ENCODE results near the gene MICAL2. TPM values are rescaled to one million over a fixed set of nuclear protein-coding genes. Genes with fewer than 3 reads are reported as not detected.

MICAL2 gene
- total RNA-seq, 1 donor from 2014 or later = 4.4 TPM

DNA sequence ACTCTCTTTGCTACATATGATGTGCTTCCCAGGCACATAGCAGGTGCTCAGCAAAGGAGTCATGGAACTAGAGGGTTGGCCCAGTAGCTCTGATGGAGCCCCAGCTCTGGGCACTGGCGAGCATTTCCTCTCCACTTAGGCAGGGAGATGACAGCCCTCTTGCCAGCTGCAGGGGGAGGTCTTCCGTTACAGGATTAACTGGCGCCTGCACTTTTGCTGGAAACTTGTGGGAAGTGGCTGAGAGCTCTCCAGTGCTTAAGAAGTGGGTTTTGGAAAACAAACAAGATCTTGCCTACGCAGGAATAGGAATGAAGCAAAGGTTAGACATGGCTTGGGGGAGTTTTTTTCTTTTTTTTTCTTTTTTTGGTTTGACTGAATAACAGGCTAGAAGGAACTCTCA, 75.5 kb downstream of the MICAL2 start:
- no peak for TF ChIP-seq CTCF (IDR thresholded peaks at IDR 0.05; ENCODE audit: partially characterized antibody, unreplicated experiment)
- Mint-ChIP-seq H3K36me3 (ENCODE audit: unreplicated experiment) (no peaks in the 10 kb centered on the region), H3K4me1 (ENCODE audit: low read depth, unreplicated experiment) (peaks cover 8% of the 10 kb centered on the region), H3K4me3 (ENCODE audit: unreplicated experiment) (no peak overlapping the region), H3K27ac (ENCODE audit: unreplicated experiment) (no peak overlapping the region), H3K27me3 (ENCODE audit: unreplicated experiment) (peaks cover 2% of the 10 kb centered on the region), H3K9me3 (ENCODE audit: unreplicated experiment) (no peaks in the 10 kb centered on the region)
- no peak for DNase-seq

DNA sequence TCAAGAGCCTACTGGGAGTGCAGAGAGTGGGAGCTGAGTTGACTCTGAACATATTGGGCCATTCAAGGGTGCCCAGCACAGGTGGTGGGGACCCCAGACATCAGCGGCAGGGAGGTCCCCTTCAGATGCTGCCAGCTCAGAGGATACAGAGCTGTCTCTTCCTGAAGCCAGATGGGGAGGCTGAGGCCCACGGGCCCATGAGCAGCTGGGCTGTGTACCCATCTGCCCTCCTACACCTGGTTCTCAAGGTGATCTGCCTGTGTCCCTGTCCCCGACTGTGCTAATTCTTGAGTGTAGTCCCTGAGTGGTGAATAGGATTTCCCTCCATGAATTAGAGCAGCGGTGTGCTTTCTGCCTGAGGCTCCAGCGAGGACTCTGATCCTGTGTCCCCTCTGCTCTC, 76.3 kb downstream of the MICAL2 start:
- Mint-ChIP-seq H3K27me3 (ENCODE audit: unreplicated experiment) (peaks cover 2% of the 10 kb centered on the region), H3K27ac (ENCODE audit: unreplicated experiment) (no peak overlapping the region), H3K4me3 (ENCODE audit: unreplicated experiment) (no peak overlapping the region), H3K36me3 (ENCODE audit: unreplicated experiment) (no peaks in the 10 kb centered on the region), H3K4me1 (ENCODE audit: low read depth, unreplicated experiment) (peaks cover 8% of the 10 kb centered on the region), H3K9me3 (ENCODE audit: unreplicated experiment) (no peaks in the 10 kb centered on the region)
- no peak for TF ChIP-seq CTCF (IDR thresholded peaks at IDR 0.05; ENCODE audit: partially characterized antibody, unreplicated experiment)
- no peak for DNase-seq

DNA sequence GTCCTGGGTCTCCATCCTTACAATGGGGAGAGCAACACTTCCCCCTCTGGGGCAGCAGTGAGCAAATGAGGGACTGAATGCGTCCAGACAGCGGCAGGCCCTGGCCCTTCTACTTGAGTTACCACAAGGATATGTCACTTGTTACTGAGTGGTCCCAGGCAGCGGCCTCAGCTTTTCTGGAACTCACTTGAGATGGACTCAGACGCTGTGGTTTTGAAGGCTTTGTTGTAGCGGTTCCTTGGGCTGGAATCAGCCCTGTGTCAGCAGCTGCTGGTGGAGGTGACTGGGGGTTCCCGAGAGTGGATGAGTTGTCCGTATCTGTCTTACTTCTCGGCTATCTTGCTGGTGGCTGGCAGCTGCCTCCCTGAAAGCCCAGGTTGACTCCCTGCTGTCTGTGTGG, 77.0 kb downstream of the MICAL2 start:
- TF ChIP-seq CTCF (IDR thresholded peaks at IDR 0.05; ENCODE audit: partially characterized antibody, unreplicated experiment) = no peak
- Mint-ChIP-seq H3K4me1 (ENCODE audit: low read depth, unreplicated experiment) (peaks cover 8% of the 10 kb centered on the region), H3K36me3 (ENCODE audit: unreplicated experiment) (no peaks in the 10 kb centered on the region), H3K27me3 (ENCODE audit: unreplicated experiment) (peaks cover 2% of the 10 kb centered on the region), H3K9me3 (ENCODE audit: unreplicated experiment) (no peaks in the 10 kb centered on the region), H3K27ac (ENCODE audit: unreplicated experiment) (no peak overlapping the region), H3K4me3 (ENCODE audit: unreplicated experiment) (no peak overlapping the region)
- DNase-seq = no peak

DNA sequence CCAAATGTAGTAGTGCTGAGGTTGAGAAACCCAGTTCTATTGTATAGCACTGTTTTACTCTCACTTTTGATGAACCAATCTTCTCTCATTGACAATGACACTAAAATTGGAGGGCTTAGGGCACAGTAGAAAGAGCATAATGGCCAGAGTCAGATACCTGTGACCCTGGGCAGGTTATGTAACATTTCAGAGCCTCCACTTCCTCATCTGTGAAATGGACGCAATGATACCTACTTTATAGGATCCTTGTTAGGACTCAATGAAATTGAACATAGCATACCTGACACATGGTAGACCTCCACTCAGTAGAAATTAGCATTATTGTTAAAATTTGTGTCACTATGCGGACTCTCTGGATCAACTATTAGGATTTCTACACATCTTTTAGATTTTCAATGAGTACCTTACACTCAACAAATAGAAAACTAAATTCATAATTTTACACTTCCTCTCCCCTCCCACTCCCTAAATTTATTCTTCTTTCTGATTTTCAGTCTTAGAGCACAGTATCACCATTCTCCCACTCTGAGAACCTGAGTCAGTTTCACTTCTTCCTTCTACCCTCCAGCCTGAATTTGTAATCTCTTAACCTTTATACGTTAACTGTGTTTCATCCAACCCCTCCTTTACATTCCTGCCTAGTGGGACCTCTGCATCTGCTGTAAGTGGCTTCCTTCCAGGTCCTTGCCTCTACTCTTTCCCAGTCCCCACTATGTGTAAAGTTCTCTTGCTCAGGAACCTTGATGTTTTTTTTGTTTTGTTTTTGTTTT, 78.3 kb downstream of the MICAL2 start:
- H3K9me3 Mint-ChIP-seq (ENCODE audit: unreplicated experiment) = no peaks in the 10 kb centered on the region
- H3K27me3 Mint-ChIP-seq (ENCODE audit: unreplicated experiment) = peaks cover 2% of the 10 kb centered on the region
- no peak overlapping the region for H3K4me3 Mint-ChIP-seq (ENCODE audit: unreplicated experiment)
- no peaks in the 10 kb centered on the region for H3K36me3 Mint-ChIP-seq (ENCODE audit: unreplicated experiment)
- H3K4me1 Mint-ChIP-seq (ENCODE audit: low read depth, unreplicated experiment) = peaks cover 8% of the 10 kb centered on the region
- no peak for TF ChIP-seq CTCF (IDR thresholded peaks at IDR 0.05; ENCODE audit: partially characterized antibody, unreplicated experiment)
- no peak for DNase-seq
- H3K27ac Mint-ChIP-seq (ENCODE audit: unreplicated experiment) = no peak overlapping the region

DNA sequence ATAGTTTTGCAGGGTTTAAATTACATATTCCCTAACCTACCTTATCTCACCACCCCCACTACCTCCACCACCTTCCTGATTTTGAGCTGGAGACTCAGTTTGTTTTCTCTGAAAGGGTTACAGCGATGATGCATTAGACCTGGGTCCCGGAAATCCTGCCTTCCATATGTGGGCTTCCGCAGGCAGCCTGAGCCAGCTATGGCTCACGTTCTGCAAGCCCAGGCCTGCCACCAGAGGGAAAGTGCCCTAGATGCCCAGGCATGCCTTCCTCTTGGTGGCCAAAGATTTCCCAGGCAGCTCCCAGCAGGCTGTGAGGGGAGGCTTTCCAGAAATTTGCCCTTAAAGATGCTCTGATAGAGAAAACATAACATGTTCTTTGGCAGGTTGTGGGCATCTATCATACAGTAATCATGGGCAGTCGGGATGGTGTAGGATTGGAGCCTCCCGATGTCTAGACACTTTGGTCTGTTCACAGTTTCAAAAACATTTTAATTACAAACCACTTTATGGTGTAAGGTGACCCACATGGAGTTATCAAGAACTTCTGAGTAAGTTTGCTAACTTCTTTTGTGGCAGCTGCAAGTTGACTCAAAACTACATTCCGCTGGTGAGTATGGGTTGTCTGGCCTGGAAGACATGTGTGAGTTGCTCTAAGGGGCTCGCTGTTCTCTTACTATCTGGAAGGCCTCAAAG, 79.3 kb downstream of the MICAL2 start:
- H3K27me3 Mint-ChIP-seq (ENCODE audit: unreplicated experiment) = peaks cover 2% of the 10 kb centered on the region
- H3K4me3 Mint-ChIP-seq (ENCODE audit: unreplicated experiment) = no peak overlapping the region
- H3K27ac Mint-ChIP-seq (ENCODE audit: unreplicated experiment) = no peak overlapping the region
- no peaks in the 10 kb centered on the region for H3K36me3 Mint-ChIP-seq (ENCODE audit: unreplicated experiment)
- H3K9me3 Mint-ChIP-seq (ENCODE audit: unreplicated experiment) = no peaks in the 10 kb centered on the region
- peaks cover 9% of the 10 kb centered on the region for H3K4me1 Mint-ChIP-seq (ENCODE audit: low read depth, unreplicated experiment)
- no peak for DNase-seq
- no peak for TF ChIP-seq CTCF (IDR thresholded peaks at IDR 0.05; ENCODE audit: partially characterized antibody, unreplicated experiment)

Measured in glutamatergic neuron (in vitro differentiated cells).